Pancreas (tissue), 10 donors: Measurements from ENCODE around the gene KAT5. TPM values are rescaled to one million over a fixed set of nuclear protein-coding genes. Genes with fewer than 3 reads are reported as not detected.

Experiments used
- ATAC-seq, 4 donors: fragments of 200-7000 bp; cut with Tn5 transposase; one replicate each; pipeline versions ENCODE4 v1.8.0 to v1.9.1; 2020; ENCODE audit warnings: mild to moderate bottlenecking in 4 of 4, moderate library complexity in 4 of 4
- DNase-seq, 6 donors: peaks; one replicate each; pipeline ENCODE4 v3.0.0-alpha.2; 2020
- FAIRE-seq: peaks from 2 replicates; lab custom pipeline; 2012; peaks lifted over from hg19 to GRCh38; lab: Jason Lieb, UNC
- H3K27ac ChIP-seq, 4 donors: fragments of 200-600 bp; sonication (generic); 1 replicate in 3 of 4; 2 replicates in 1 of 4; pipeline versions ENCODE4 v1.5.0 to v1.8.0; 2020
- H3K27me3 ChIP-seq, 4 donors: fragments of 200-600 bp; one replicate each; pipeline ENCODE4 v1.8.0; 2021
- H3K36me3 ChIP-seq, 3 donors: fragments of 200-600 bp; sonication (generic) in 1 of 3; one replicate each; pipeline versions ENCODE4 v1.5.0 to v1.8.0; 2020 to 2021
- H3K4me1 ChIP-seq, 3 donors: fragments of 200-600 bp; one replicate each; pipeline ENCODE4 v1.8.0; 2021
- H3K4me3 ChIP-seq, 4 donors: fragments of 200-600 bp; sonication (generic) in 2 of 4; one replicate each; pipeline versions ENCODE4 v1.5.0 to v1.8.0; 2020 to 2021
- H3K9me3 ChIP-seq, 4 donors: fragments of 200-600 bp; one replicate each; pipeline ENCODE4 v1.8.0; 2021
- WGBS, 2 donors: extraction: QIAGEN DNeasy Blood & Tissue Kit; methylation state at CpG; one replicate each; pipeline ENCODE4 v1.1.7; 2013; 5-methylcytosine and 5-hydroxymethylcytosine counted together
- intact Hi-C, 3 donors: fragments of 100-400 bp; cut with DNase I; formaldehyde crosslinking; loops; one replicate each; pipeline versions ENCODE4 v1.11.1 to v1.14.2; 2022
- polyA plus RNA-seq, 2 donors: library from polyadenylated mRNA; stranded (reverse); fragments of 200-250 nt; gene quantifications; one replicate each; pipeline ENCODE4 v1.2.3, GENCODE V29; 2013
- total RNA-seq, 6 donors: library from RNA; stranded (reverse); fragmentation: NEBNext Ultra II Directional in 4 of 6; extraction: Animal tissue kit (Norgen Biotek cat#: 25700) in 4 of 6; gene quantifications; one replicate each; pipeline versions ENCODE4 v1.2.1 to v1.2.4, GENCODE V29; 2021 to 2023
- TF ChIP-seq, protein P1 (sequence below), 4 donors: fragments of 200-600 bp; sonication (generic) in 3 of 4; IDR thresholded peaks; one replicate each; pipeline versions ENCODE4 v1.5.0 to v1.8.0; 2021; ENCODE audit warnings: antibody characterized with exemption in 4 of 4
- donor health status: healthy with polysubstance abuse.
- donor health status: DM: no; HTN: no; CAD: no; lungs with moderate emphysema.
- donor health status: DM: no; HTN: no; CAD: no.
- donor health status: control.
- donor health status: control.
- donor health status: Bipolar disorder and iron deficiency.
- donor health status: DM: yes; HTN: yes; CAD: no.
- donor health status: DM: no; HTN: no; CAD: no.
- donor health status: DM: no; HTN: no; CAD: no.
- donor health status: DM: yes; HTN: yes; CAD: no.

The KAT5 gene
- total RNA-seq = 10 to 100 TPM; 26.5 to 39.8 (median 35.0) TPM
- polyA plus RNA-seq = 10 to 100 TPM; 79.6 to 99.6 TPM

- FAIRE-seq (no peak), DNase-seq (peak; percentile 97 to 99 (median 98)), ATAC-seq (peak; percentile 88 to 94 (median 92))
- peaks cover 11 to 33% (median 18%) of the 10 kb centered on the region in 3 donors for H3K36me3 ChIP-seq
- H3K9me3 ChIP-seq = no peaks in the 10 kb centered on the region
- TF ChIP-seq, protein P1, sequence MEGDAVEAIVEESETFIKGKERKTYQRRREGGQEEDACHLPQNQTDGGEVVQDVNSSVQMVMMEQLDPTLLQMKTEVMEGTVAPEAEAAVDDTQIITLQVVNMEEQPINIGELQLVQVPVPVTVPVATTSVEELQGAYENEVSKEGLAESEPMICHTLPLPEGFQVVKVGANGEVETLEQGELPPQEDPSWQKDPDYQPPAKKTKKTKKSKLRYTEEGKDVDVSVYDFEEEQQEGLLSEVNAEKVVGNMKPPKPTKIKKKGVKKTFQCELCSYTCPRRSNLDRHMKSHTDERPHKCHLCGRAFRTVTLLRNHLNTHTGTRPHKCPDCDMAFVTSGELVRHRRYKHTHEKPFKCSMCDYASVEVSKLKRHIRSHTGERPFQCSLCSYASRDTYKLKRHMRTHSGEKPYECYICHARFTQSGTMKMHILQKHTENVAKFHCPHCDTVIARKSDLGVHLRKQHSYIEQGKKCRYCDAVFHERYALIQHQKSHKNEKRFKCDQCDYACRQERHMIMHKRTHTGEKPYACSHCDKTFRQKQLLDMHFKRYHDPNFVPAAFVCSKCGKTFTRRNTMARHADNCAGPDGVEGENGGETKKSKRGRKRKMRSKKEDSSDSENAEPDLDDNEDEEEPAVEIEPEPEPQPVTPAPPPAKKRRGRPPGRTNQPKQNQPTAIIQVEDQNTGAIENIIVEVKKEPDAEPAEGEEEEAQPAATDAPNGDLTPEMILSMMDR (IDR thresholded peaks at IDR 0.05) = peak; percentile 85 to 97 (median 96)
- intact Hi-C loops = loop anchor here in 1 of 3 donors (5.0 kb wide), 1 partner anchor 175 kb away; the partner anchor contains the start of gene FIBP
- H3K4me1 ChIP-seq = peaks cover 0 to 9% (median 4%) of the 10 kb centered on the region in 3 donors
- peak within 1 kb of the TSS; percentile 96 to 100 (median 98) for H3K27ac ChIP-seq
- H3K27me3 ChIP-seq = no peaks in the 10 kb centered on the region
- H3K4me3 ChIP-seq = peak within 1 kb of the TSS; percentile 60 to 72 (median 65)
- WGBS, 2 donors = 1% methylated on average over 63 to 65 of the region's 65 CpGs
Measured at GRCh38 chr11:65711785-65712632, at the start of gene KAT5. Gene KAT5, plus strand, starts transcription at chr11:65712252. Its CDS starts 16 bp downstream, at chr11:65712268.

- H3K4me1 ChIP-seq = peaks cover 8 to 14% (median 13%) of the 10 kb centered on the region in 3 donors
Measured at GRCh38 chr11:65662799-65663638, 49.0 kb upstream of the KAT5 start, which contains the start of gene RELA. Gene RELA, minus strand, starts transcription at chr11:65662916. Its CDS starts 84 bp downstream, at chr11:65662832.

GRCh38 chr11:65663639-65664200 is 48.3 kb upstream of the KAT5 start:
- peak overlapping the region; percentile 91 to 99 (median 95) for H3K27ac ChIP-seq
- 3 to 5% methylated on average over 15 of the region's 15 CpGs for WGBS, 2 donors
- FAIRE-seq (no peak), ATAC-seq (peak; percentile 11 to 59 (median 37)), DNase-seq (peak in 5 of 6 donors; percentile 51 to 70 (median 67))
- H3K9me3 ChIP-seq = no peaks in the 10 kb centered on the region
- H3K27me3 ChIP-seq = no peaks in the 10 kb centered on the region
- H3K36me3 ChIP-seq = peaks cover 0 to 24% (median 13%) of the 10 kb centered on the region in 3 donors
- TF ChIP-seq, protein P1 (IDR thresholded peaks at IDR 0.05) = no peak
- H3K4me1 ChIP-seq = peaks cover 8 to 14% (median 13%) of the 10 kb centered on the region in 3 donors
- H3K4me3 ChIP-seq = peak overlapping the region; percentile 81 to 98 (median 90)
- intact Hi-C loops = no loop called here

More at GRCh38 chr11:65662799-65663638, 49.0 kb upstream of the KAT5 start, which contains the start of gene RELA:
- DNase-seq (peak; percentile 91 to 96 (median 95)), FAIRE-seq (no peak), ATAC-seq (peak; percentile 89 to 93 (median 92))
- H3K27me3 ChIP-seq = no peaks in the 10 kb centered on the region
- intact Hi-C loops = no loop called here
- H3K9me3 ChIP-seq = no peaks in the 10 kb centered on the region
- H3K4me3 ChIP-seq = peak within 1 kb of the TSS; percentile 81 to 98 (median 90)
- peaks cover 0 to 31% (median 19%) of the 10 kb centered on the region in 3 donors for H3K36me3 ChIP-seq
- H3K27ac ChIP-seq = peak within 1 kb of the TSS; percentile 91 to 99 (median 95)
- TF ChIP-seq, protein P1 (IDR thresholded peaks at IDR 0.05) = no peak
- WGBS, 2 donors = 0 to 1% methylated on average over 76 to 91 of the region's 91 CpGs

- Histone ChIP-seq H3K27ac (no peak overlapping the region), H3K4me1 (no peaks in the 10 kb centered on the region), H3K36me3 (no peaks in the 10 kb centered on the region), H3K27me3 (no peaks in the 10 kb centered on the region), H3K4me3 (no peak overlapping the region), H3K9me3 (no peaks in the 10 kb centered on the region)
- intact Hi-C loops = no loop called here
- FAIRE-seq (no peak), ATAC-seq (no peak), DNase-seq (no peak)
- TF ChIP-seq, protein P1 (IDR thresholded peaks at IDR 0.05) = no peak
Measured at GRCh38 chr11:65672180-65672860, 39.7 kb upstream of the KAT5 start.
